ENCODE data around the gene RERGL. TPM values are rescaled to one million over a fixed set of nuclear protein-coding genes. Genes with fewer than 3 reads are reported as not detected.

RERGL gene
- total RNA-seq, 1 donor from 2014 or later = not detected

DNA sequence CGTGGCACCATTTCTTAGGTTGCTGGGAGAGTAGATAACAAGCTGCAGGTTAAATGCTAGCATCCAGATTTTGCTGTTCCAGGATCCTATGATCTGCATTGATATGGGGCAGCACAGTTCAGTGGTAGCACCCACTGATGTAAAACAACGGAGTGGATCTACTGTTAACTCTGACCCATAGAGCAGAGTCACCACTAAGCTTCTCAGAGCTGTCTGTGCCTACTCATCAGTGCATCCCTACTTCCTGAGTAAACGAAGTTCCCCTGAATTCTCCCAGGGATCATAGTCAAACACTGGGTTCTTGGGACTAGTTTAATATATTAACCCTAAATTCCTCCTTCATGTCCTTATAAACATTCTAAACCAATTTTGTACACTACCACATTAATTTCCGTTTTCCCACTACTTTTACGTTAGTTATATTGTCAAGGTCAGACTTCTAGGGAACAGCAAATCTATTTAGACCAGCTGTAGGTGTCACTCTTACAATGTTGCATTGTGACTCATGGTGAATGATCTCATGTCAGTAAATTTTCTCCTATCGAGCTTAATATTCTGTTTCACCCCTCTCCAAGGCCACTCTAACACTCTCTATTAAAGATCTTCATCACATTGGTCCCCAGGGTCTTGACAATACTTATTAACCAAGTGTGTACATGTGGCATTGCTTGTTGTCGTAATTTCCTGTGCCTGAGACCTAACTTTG lies 10.3 kb downstream of the RERGL start:
- no peaks in the 10 kb centered on the region for H3K36me3 Mint-ChIP-seq (ENCODE audit: low read depth, unreplicated experiment)
- FAIRE-seq = no peak
- H3K9ac ChIP-seq (ENCODE audit: low read length) = no peak overlapping the region
- no peak overlapping the region for H3K4me3 ChIP-seq (ENCODE audit: insufficient read depth, low read depth, low read length)
- H3K4me1 Mint-ChIP-seq (ENCODE audit: low read depth, unreplicated experiment) = no peaks in the 10 kb centered on the region
- H2AFZ ChIP-seq (ENCODE audit: low read depth, low read length) = no peak overlapping the region
- H3K27ac ChIP-seq (ENCODE audit: low read depth, low read length) = no peak overlapping the region
- H3K79me2 ChIP-seq (ENCODE audit: insufficient read depth, low read length) = no peaks in the 10 kb centered on the region
- H4K20me1 ChIP-seq (ENCODE audit: insufficient read depth, low read length) = no peaks in the 10 kb centered on the region
- H3K36me3 ChIP-seq (ENCODE audit: insufficient read depth, low read length) = no peaks in the 10 kb centered on the region
- H3K9me3 ChIP-seq (ENCODE audit: insufficient read depth, low read depth, low read length) = no peaks in the 10 kb centered on the region
- H3K27me3 ChIP-seq (ENCODE audit: insufficient read depth, low read length) = no peaks in the 10 kb centered on the region
- no peak overlapping the region for H3K4me2 ChIP-seq (ENCODE audit: low read length)
- H3K27me3 Mint-ChIP-seq (ENCODE audit: low read depth, unreplicated experiment) = no peaks in the 10 kb centered on the region
- no peaks in the 10 kb centered on the region for H3K9me3 Mint-ChIP-seq (ENCODE audit: unreplicated experiment)
- no peak overlapping the region for H3K27ac Mint-ChIP-seq (ENCODE audit: unreplicated experiment)
- no peak for DNase-seq (ENCODE audit: low read depth)
- TF ChIP-seq EZH2 (IDR thresholded peaks at IDR 0.05; ENCODE audit: insufficient read depth, low read length) = no peak
- TF ChIP-seq, protein P1, sequence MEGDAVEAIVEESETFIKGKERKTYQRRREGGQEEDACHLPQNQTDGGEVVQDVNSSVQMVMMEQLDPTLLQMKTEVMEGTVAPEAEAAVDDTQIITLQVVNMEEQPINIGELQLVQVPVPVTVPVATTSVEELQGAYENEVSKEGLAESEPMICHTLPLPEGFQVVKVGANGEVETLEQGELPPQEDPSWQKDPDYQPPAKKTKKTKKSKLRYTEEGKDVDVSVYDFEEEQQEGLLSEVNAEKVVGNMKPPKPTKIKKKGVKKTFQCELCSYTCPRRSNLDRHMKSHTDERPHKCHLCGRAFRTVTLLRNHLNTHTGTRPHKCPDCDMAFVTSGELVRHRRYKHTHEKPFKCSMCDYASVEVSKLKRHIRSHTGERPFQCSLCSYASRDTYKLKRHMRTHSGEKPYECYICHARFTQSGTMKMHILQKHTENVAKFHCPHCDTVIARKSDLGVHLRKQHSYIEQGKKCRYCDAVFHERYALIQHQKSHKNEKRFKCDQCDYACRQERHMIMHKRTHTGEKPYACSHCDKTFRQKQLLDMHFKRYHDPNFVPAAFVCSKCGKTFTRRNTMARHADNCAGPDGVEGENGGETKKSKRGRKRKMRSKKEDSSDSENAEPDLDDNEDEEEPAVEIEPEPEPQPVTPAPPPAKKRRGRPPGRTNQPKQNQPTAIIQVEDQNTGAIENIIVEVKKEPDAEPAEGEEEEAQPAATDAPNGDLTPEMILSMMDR (IDR thresholded peaks at IDR 0.05; ENCODE audit: insufficient read depth, low read depth, low read length) = no peak
- H3K4me3 Mint-ChIP-seq (ENCODE audit: unreplicated experiment) = no peak overlapping the region
- H3K4me1 ChIP-seq (ENCODE audit: insufficient read depth, low read length) = no peaks in the 10 kb centered on the region

DNA sequence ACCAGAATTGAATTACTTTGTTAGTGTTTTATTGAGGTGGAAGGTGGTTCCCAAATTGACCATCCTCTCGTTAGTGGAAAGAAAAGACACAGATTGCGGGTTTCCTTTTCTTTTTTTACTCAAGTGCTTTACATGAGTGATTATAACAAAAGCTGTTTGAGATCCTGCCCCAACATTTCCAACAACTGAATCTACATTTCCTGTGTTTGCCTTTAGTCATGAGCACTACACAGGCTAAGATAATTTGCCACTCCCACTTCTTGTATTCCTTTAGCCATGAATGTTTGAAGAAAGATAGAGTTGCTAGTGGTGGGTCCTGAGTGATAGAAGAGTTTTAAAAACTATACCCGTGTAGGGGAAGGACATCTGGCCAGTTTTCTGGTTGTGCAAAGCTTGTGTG lies 16.0 kb downstream of the RERGL start:
- H2AFZ ChIP-seq (ENCODE audit: low read depth, low read length) = no peak overlapping the region
- TF ChIP-seq EZH2 (IDR thresholded peaks at IDR 0.05; ENCODE audit: insufficient read depth, low read length) = no peak
- TF ChIP-seq, protein P1 (IDR thresholded peaks at IDR 0.05; ENCODE audit: insufficient read depth, low read depth, low read length) = no peak
- no peak overlapping the region for H3K9ac ChIP-seq (ENCODE audit: low read length)
- no peaks in the 10 kb centered on the region for H3K4me1 Mint-ChIP-seq (ENCODE audit: low read depth, unreplicated experiment)
- H3K79me2 ChIP-seq (ENCODE audit: insufficient read depth, low read length) = no peaks in the 10 kb centered on the region
- no peak overlapping the region for H3K4me2 ChIP-seq (ENCODE audit: low read length)
- DNase-seq (ENCODE audit: low read depth) = no peak
- H3K36me3 Mint-ChIP-seq (ENCODE audit: low read depth, unreplicated experiment) = no peaks in the 10 kb centered on the region
- no peak overlapping the region for H3K27ac Mint-ChIP-seq (ENCODE audit: unreplicated experiment)
- no peak for FAIRE-seq
- no peaks in the 10 kb centered on the region for H3K36me3 ChIP-seq (ENCODE audit: insufficient read depth, low read length)
- H3K27ac ChIP-seq (ENCODE audit: low read depth, low read length) = no peak overlapping the region
- H3K27me3 Mint-ChIP-seq (ENCODE audit: low read depth, unreplicated experiment) = no peaks in the 10 kb centered on the region
- H3K9me3 Mint-ChIP-seq (ENCODE audit: unreplicated experiment) = peaks cover 5% of the 10 kb centered on the region
- no peak overlapping the region for H3K4me3 ChIP-seq (ENCODE audit: insufficient read depth, low read depth, low read length)
- no peaks in the 10 kb centered on the region for H4K20me1 ChIP-seq (ENCODE audit: insufficient read depth, low read length)
- H3K27me3 ChIP-seq (ENCODE audit: insufficient read depth, low read length) = no peaks in the 10 kb centered on the region
- H3K9me3 ChIP-seq (ENCODE audit: insufficient read depth, low read depth, low read length) = no peaks in the 10 kb centered on the region
- H3K4me3 Mint-ChIP-seq (ENCODE audit: unreplicated experiment) = no peak overlapping the region
- H3K4me1 ChIP-seq (ENCODE audit: insufficient read depth, low read length) = no peaks in the 10 kb centered on the region

DNA sequence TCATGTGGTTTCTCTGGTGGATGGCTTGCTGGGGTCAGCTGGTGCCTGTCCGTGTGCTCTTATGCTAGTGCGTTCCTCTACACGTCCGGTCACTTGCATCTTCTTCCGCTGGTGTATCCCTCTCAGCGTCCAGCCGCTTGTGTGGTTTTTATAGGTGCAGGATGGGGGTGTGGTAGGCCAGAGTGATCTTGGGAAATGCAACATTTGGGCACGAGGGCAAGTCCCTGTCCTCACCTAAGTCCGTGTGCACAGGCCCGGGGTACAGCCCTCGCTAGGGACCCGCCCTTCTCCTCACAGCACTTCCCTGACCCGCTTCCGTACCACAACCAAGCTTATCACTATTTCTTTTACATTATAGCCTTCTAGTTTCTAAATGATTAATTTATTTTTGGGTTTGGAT lies 17.3 kb downstream of the RERGL start:
- Mint-ChIP-seq H3K27me3 (ENCODE audit: low read depth, unreplicated experiment) (no peaks in the 10 kb centered on the region), H3K4me1 (ENCODE audit: low read depth, unreplicated experiment) (no peaks in the 10 kb centered on the region), H3K36me3 (ENCODE audit: low read depth, unreplicated experiment) (no peaks in the 10 kb centered on the region), H3K4me3 (ENCODE audit: unreplicated experiment) (no peak overlapping the region), H3K27ac (ENCODE audit: unreplicated experiment) (no peak overlapping the region), H3K9me3 (ENCODE audit: unreplicated experiment) (peaks cover 5% of the 10 kb centered on the region)
- Histone ChIP-seq H2AFZ (ENCODE audit: low read depth, low read length) (no peak overlapping the region), H3K27ac (ENCODE audit: low read depth, low read length) (no peak overlapping the region), H3K36me3 (ENCODE audit: insufficient read depth, low read length) (no peaks in the 10 kb centered on the region), H3K27me3 (ENCODE audit: insufficient read depth, low read length) (no peaks in the 10 kb centered on the region), H3K4me2 (ENCODE audit: low read length) (no peak overlapping the region), H3K4me1 (ENCODE audit: insufficient read depth, low read length) (no peaks in the 10 kb centered on the region), H3K4me3 (ENCODE audit: insufficient read depth, low read depth, low read length) (no peak overlapping the region), H4K20me1 (ENCODE audit: insufficient read depth, low read length) (no peaks in the 10 kb centered on the region), H3K9ac (ENCODE audit: low read length) (no peak overlapping the region), H3K9me3 (ENCODE audit: insufficient read depth, low read depth, low read length) (no peaks in the 10 kb centered on the region), H3K79me2 (ENCODE audit: insufficient read depth, low read length) (no peaks in the 10 kb centered on the region)
- DNase-seq (ENCODE audit: low read depth) (no peak), FAIRE-seq (no peak)
- TF ChIP-seq, protein P1 (IDR thresholded peaks at IDR 0.05; ENCODE audit: insufficient read depth, low read depth, low read length) = no peak
- no peak for TF ChIP-seq EZH2 (IDR thresholded peaks at IDR 0.05; ENCODE audit: insufficient read depth, low read length)
